DND-41 (cell line): Measurements from ENCODE around the gene PTPRN2.

Experiments used
- ATAC-seq: fragments of 200-7000 bp; cut with Tn5 transposase; 3 replicates; pipeline ENCODE4 v1.9.1; 2021; ENCODE audit warnings: low read depth; ENCODE audit not compliant: insufficient read depth
- DNase-seq: peaks from one replicate; pipeline ENCODE4 v3.0.0-alpha.2; 2020
- H2AFZ ChIP-seq: 2 replicates; pipeline ENCODE4 v1.6.0; 2012; ENCODE audit warnings: low read depth, low read length
- H3K27ac ChIP-seq: 2 replicates; pipeline ENCODE4 v1.5.1; 2012; ENCODE audit warnings: low read length, inconsistent platforms
- H3K27me3 ChIP-seq: fragments of 200-600 bp; sonication (generic); 2 replicates; pipeline ENCODE4 v1.6.0; 2012; ENCODE audit warnings: low read length, mild to moderate bottlenecking, inconsistent platforms; ENCODE audit not compliant: insufficient read depth, poor library complexity
- H3K36me3 ChIP-seq: 2 replicates; pipeline ENCODE4 v1.5.1; 2012; ENCODE audit warnings: low read length, inconsistent platforms; ENCODE audit not compliant: insufficient read depth
- H3K4me1 ChIP-seq: 2 replicates; pipeline ENCODE4 v1.5.1; 2012; ENCODE audit warnings: mild to moderate bottlenecking, low read length; ENCODE audit not compliant: insufficient read depth
- H3K4me2 ChIP-seq: 2 replicates; pipeline ENCODE4 v1.6.0; 2012; ENCODE audit warnings: mild to moderate bottlenecking, moderate library complexity, low read length, inconsistent platforms; ENCODE audit not compliant: insufficient read depth
- H3K4me3 ChIP-seq, 2 experiments: fragments of 200-600 bp in 1 of 2; shearing (Covaris generic) in 1 of 2; 2 replicates each; pipeline ENCODE4 v1.5.1; 2012 to 2016; ENCODE audit warnings: inconsistent platforms in 2 of 2, low read length in 2 of 2, mild to moderate bottlenecking in 2 of 2, low read depth in 1 of 2, moderate library complexity in 1 of 2
- H3K79me2 ChIP-seq: 2 replicates; pipeline ENCODE4 v1.6.0; 2012; ENCODE audit warnings: low read length, inconsistent platforms; ENCODE audit not compliant: insufficient read depth
- H3K9ac ChIP-seq: 2 replicates; pipeline ENCODE4 v1.6.0; 2012; ENCODE audit warnings: low read depth, mild to moderate bottlenecking, inconsistent platforms, low read length, moderate library complexity
- H3K9me3 ChIP-seq: 2 replicates; pipeline ENCODE4 v1.5.1; 2012; ENCODE audit warnings: low read length, moderate library complexity, mild to moderate bottlenecking, inconsistent platforms; ENCODE audit not compliant: insufficient read depth, severe bottlenecking
- H4K20me1 ChIP-seq: 2 replicates; pipeline ENCODE4 v1.6.0; 2012; ENCODE audit warnings: low read length; ENCODE audit not compliant: insufficient read depth
- CTCF ChIP-seq: IDR thresholded peaks from 2 replicates; pipeline ENCODE4 v1.5.1; 2012; ENCODE audit warnings: borderline replicate concordance, low read length, moderate library complexity, mild to moderate bottlenecking; ENCODE audit not compliant: poor library complexity, severe bottlenecking; ENCODE audit errors: extremely low read depth
- EZH2 ChIP-seq: IDR thresholded peaks from 3 replicates; pipeline ENCODE4 v1.6.1; 2012; ENCODE audit warnings: borderline replicate concordance, low read depth, mild to moderate bottlenecking, moderate library complexity, low read length, inconsistent platforms; ENCODE audit not compliant: severe bottlenecking

Gene PTPRN2

GRCh38 chr7:158532093-158532627, 55.5 kb downstream of the PTPRN2 start:
- Histone ChIP-seq H3K27me3 (no peaks in the 10 kb centered on the region), H3K9ac (no peak overlapping the region), H3K4me1 (no peaks in the 10 kb centered on the region)

GRCh38 chr7:158531661-158532060, 56.0 kb downstream of the PTPRN2 start:
- no peak for DNase-seq
- TF ChIP-seq EZH2 (no peak), CTCF (no peak)
- Histone ChIP-seq H3K4me1 (no peaks in the 10 kb centered on the region), H3K9ac (no peak overlapping the region), H4K20me1 (no peaks in the 10 kb centered on the region), H3K4me2 (no peak overlapping the region), H3K79me2 (no peaks in the 10 kb centered on the region), H3K9me3 (no peaks in the 10 kb centered on the region), H3K27me3 (no peaks in the 10 kb centered on the region), H3K27ac (no peak overlapping the region), H3K36me3 (no peaks in the 10 kb centered on the region), H2AFZ (no peak overlapping the region), H3K4me3 (no peak overlapping the region)
- no peak for ATAC-seq

More at GRCh38 chr7:158532093-158532627, 55.5 kb downstream of the PTPRN2 start:
- Histone ChIP-seq H3K4me2 (no peak overlapping the region), H3K9me3 (no peaks in the 10 kb centered on the region), H3K36me3 (no peaks in the 10 kb centered on the region), H2AFZ (no peak overlapping the region), H3K4me3 (no peak overlapping the region), H3K79me2 (no peaks in the 10 kb centered on the region), H4K20me1 (no peaks in the 10 kb centered on the region), H3K27ac (no peak overlapping the region)
- no peak for DNase-seq
- no peak for TF ChIP-seq EZH2
- no peak for ATAC-seq

DNA sequence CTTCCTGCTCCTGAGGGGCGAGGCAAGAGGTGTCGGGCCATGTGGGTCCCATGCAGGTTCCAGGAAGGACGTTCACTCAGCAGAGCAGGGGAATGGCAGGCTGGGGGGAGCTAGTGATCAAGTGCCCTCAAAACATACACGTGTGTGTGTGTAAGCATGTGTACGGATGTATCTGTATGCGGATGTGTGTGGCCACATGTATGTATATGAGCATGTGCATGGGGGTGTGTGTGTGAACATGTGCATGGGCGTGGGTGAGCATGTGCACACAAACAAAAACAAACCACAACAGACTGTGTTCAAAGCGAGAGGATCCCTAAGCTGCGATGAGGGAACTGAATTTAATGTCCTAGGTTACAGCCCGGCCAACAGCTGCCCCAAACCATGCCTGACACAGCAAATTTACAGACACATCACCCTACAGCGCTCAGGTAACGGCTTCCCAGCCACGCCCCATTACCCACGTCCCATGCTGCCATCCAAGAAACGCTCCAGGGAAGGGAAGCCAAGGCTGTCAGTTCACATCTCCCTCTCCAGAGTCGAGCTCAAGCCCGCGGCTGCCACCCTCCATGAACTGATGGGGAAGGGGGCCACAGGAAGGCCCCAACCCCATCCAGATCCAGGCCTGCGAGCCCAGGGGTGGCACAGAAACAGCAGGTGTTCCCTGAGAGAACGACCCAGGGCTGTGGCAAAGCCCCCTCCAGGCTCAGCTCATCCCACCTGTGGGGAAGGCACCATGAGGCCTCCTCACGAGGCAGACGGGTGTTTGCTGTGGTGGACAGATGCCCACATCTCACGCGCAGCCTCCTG, 56.6 kb downstream of the PTPRN2 start:
- H3K36me3 ChIP-seq = no peaks in the 10 kb centered on the region
- H3K4me1 ChIP-seq = no peaks in the 10 kb centered on the region
- TF ChIP-seq CTCF (no peak), EZH2 (no peak)
- H3K9me3 ChIP-seq = no peaks in the 10 kb centered on the region
- no peak for DNase-seq
- H3K27me3 ChIP-seq = no peaks in the 10 kb centered on the region
- H3K79me2 ChIP-seq = no peaks in the 10 kb centered on the region
- H3K9ac ChIP-seq = no peak overlapping the region
- no peak overlapping the region for H3K4me2 ChIP-seq
- H3K4me3 ChIP-seq = no peak overlapping the region
- ATAC-seq = no peak
- H2AFZ ChIP-seq = no peak overlapping the region
- H3K27ac ChIP-seq = no peak overlapping the region
- no peaks in the 10 kb centered on the region for H4K20me1 ChIP-seq

- no peaks in the 10 kb centered on the region for H3K79me2 ChIP-seq
- no peak overlapping the region for H3K4me3 ChIP-seq
- H3K9ac ChIP-seq = no peak overlapping the region
- no peak for DNase-seq
- no peak for ATAC-seq
- no peaks in the 10 kb centered on the region for H3K27me3 ChIP-seq
- H3K36me3 ChIP-seq = no peaks in the 10 kb centered on the region
- no peaks in the 10 kb centered on the region for H3K4me1 ChIP-seq
- H3K27ac ChIP-seq = no peak overlapping the region
- H4K20me1 ChIP-seq = no peaks in the 10 kb centered on the region
- H3K4me2 ChIP-seq = no peak overlapping the region
- H3K9me3 ChIP-seq = no peaks in the 10 kb centered on the region
- TF ChIP-seq EZH2 (no peak), CTCF (no peak)
- no peak overlapping the region for H2AFZ ChIP-seq
These were observed 58.2 kb downstream of the PTPRN2 start for GRCh38 chr7:158529181-158530096.
